ENCODE data around the gene VASP.

GRCh38 chr19:45528744-45529419, 21.6 kb downstream of the VASP start:
- TF ChIP-seq, protein P1, sequence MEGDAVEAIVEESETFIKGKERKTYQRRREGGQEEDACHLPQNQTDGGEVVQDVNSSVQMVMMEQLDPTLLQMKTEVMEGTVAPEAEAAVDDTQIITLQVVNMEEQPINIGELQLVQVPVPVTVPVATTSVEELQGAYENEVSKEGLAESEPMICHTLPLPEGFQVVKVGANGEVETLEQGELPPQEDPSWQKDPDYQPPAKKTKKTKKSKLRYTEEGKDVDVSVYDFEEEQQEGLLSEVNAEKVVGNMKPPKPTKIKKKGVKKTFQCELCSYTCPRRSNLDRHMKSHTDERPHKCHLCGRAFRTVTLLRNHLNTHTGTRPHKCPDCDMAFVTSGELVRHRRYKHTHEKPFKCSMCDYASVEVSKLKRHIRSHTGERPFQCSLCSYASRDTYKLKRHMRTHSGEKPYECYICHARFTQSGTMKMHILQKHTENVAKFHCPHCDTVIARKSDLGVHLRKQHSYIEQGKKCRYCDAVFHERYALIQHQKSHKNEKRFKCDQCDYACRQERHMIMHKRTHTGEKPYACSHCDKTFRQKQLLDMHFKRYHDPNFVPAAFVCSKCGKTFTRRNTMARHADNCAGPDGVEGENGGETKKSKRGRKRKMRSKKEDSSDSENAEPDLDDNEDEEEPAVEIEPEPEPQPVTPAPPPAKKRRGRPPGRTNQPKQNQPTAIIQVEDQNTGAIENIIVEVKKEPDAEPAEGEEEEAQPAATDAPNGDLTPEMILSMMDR (IDR thresholded peaks at IDR 0.05) = peak in 1 of 6 experiments; percentile 2
- no peak for TF ChIP-seq POLR2A (IDR thresholded peaks at IDR 0.05)
